ENCODE results near the gene NXPE1. TPM values are rescaled to one million over a fixed set of nuclear protein-coding genes. Genes with fewer than 3 reads are reported as not detected.
"Not testable (repeated sequence)": the region's sequence is repeated elsewhere in the genome, so short reads cannot be mapped to it uniquely, and the experiment has no call there.

Gene NXPE1
- total and polyA plus RNA-seq, 2 donors (not counting 1 experiment from before 2014, with no cell fraction given): not detected

GRCh38 chr11:114607753-114608459 lies 48.2 kb upstream of the NXPE1 start:
- H3K4me2 ChIP-seq (replicated peaks; ENCODE audit: low read depth, low read length, poor library complexity, severe bottlenecking): no peak overlapping the region
- H3K27ac ChIP-seq (ENCODE audit: low read length in 2 of 2): no peak overlapping the region
- Mint-ChIP-seq H3K27me3 (no peaks in the 10 kb centered on the region), H3K27ac (no peak overlapping the region), H3K4me1 (no peaks in the 10 kb centered on the region), H3K9me3 (ENCODE audit: insufficient read depth) (peaks cover 3% of the 10 kb centered on the region), H3K4me3 (no peak overlapping the region)
- TF ChIP-seq EZH2 (IDR thresholded peaks at IDR 0.05; ENCODE audit: borderline replicate concordance, insufficient read depth, low read depth, low read length, poor library complexity, severe bottlenecking) (no peak), CTCF (IDR thresholded peaks at IDR 0.05) (no peak)
- CTCF ChIA-PET: no interaction called here
- no peaks in the 10 kb centered on the region for H3K9me3 ChIP-seq (ENCODE audit: control extremely low read depth in 1 of 3, control insufficient read depth in 2 of 3, insufficient read depth in 1 of 3, low read length in 2 of 3)
- no peak overlapping the region for H3K9ac ChIP-seq (ENCODE audit: low read length)
- H4K20me1 ChIP-seq (ENCODE audit: control insufficient read depth, insufficient read depth, low read length, poor library complexity, severe bottlenecking): no peaks in the 10 kb centered on the region
- H2AFZ ChIP-seq (ENCODE audit: insufficient read depth, low read depth, low read length, poor library complexity, severe bottlenecking): no peak overlapping the region
- no peaks in the 10 kb centered on the region for H3K27me3 ChIP-seq (replicated peaks in 1 of 4; ENCODE audit: control extremely low read depth in 1 of 4, control insufficient read depth in 3 of 4, insufficient read depth in 4 of 4, low read length in 3 of 4)
- H3K4me1 ChIP-seq (ENCODE audit: control insufficient read depth in 2 of 2, insufficient read depth in 2 of 2, low read length in 2 of 2): no peaks in the 10 kb centered on the region
- WGBS (ENCODE audit: insufficient coverage): 88% methylated on average over 7 of the region's 11 CpGs
- no peak overlapping the region for H3K4me3 ChIP-seq (ENCODE audit: control extremely low read depth in 1 of 5, extremely low read depth in 1 of 5, insufficient read depth in 1 of 5, low read depth in 2 of 5, low read length in 4 of 5)
- ATAC-seq (ENCODE audit: low read depth) (no peak), DNase-seq (no peak)
- no peaks in the 10 kb centered on the region for H3K79me2 ChIP-seq (ENCODE audit: control insufficient read depth, insufficient read depth, low read length)
- intact Hi-C loops (cut with micrococcal nuclease): no loop called here
- POLR2A ChIA-PET: no interaction called here
- H3K36me3 ChIP-seq (replicated peaks in 1 of 2; ENCODE audit: control extremely low read depth in 1 of 2, control insufficient read depth in 1 of 2, extremely low read depth in 1 of 2, insufficient read depth in 2 of 2, low read length in 1 of 2): no peaks in the 10 kb centered on the region

GRCh38 chr11:114606802-114607075 lies 47.1 kb upstream of the NXPE1 start:
- ATAC-seq (ENCODE audit: low read depth); H3K27me3 Mint-ChIP-seq: not testable (repeated sequence)
- WGBS (ENCODE audit: insufficient coverage): 88% methylated on average over 5 of the region's 5 CpGs

More at GRCh38 chr11:114606802-114607075, 47.1 kb upstream of the NXPE1 start:
- H3K4me2 ChIP-seq (replicated peaks; ENCODE audit: low read depth, low read length, poor library complexity, severe bottlenecking); CTCF ChIA-PET; H3K36me3 ChIP-seq (replicated peaks in 1 of 2; ENCODE audit: control extremely low read depth in 1 of 2, control insufficient read depth in 1 of 2, extremely low read depth in 1 of 2, insufficient read depth in 2 of 2, low read length in 1 of 2); H4K20me1 ChIP-seq (ENCODE audit: control insufficient read depth, insufficient read depth, low read length, poor library complexity, severe bottlenecking); intact Hi-C loops (cut with micrococcal nuclease); POLR2A ChIA-PET; H3K9ac ChIP-seq (ENCODE audit: low read length); H3K4me1 ChIP-seq (ENCODE audit: control insufficient read depth in 2 of 2, insufficient read depth in 2 of 2, low read length in 2 of 2); H2AFZ ChIP-seq (ENCODE audit: insufficient read depth, low read depth, low read length, poor library complexity, severe bottlenecking); H3K27ac ChIP-seq (ENCODE audit: low read length in 2 of 2); H3K4me3 Mint-ChIP-seq; H3K9me3 Mint-ChIP-seq (ENCODE audit: insufficient read depth); H3K79me2 ChIP-seq (ENCODE audit: control insufficient read depth, insufficient read depth, low read length); H3K27me3 ChIP-seq (replicated peaks in 1 of 4; ENCODE audit: control extremely low read depth in 1 of 4, control insufficient read depth in 3 of 4, insufficient read depth in 4 of 4, low read length in 3 of 4); H3K4me3 ChIP-seq (ENCODE audit: control extremely low read depth in 1 of 5, extremely low read depth in 1 of 5, insufficient read depth in 1 of 5, low read depth in 2 of 5, low read length in 4 of 5); H3K27ac Mint-ChIP-seq; H3K4me1 Mint-ChIP-seq; DNase-seq; H3K9me3 ChIP-seq (ENCODE audit: control extremely low read depth in 1 of 3, control insufficient read depth in 2 of 3, insufficient read depth in 1 of 3, low read length in 2 of 3): not testable (repeated sequence)

Data from B cell (primary cell).